ENCODE data around the gene NFIB.

GRCh38 chr9:14111696-14112095, 202.2 kb downstream of the NFIB start:
- no peak for TF ChIP-seq POLR2AphosphoS5 (IDR thresholded peaks at IDR 0.05; ENCODE audit: low read depth, low read length)
- TF ChIP-seq TAF1 (IDR thresholded peaks at IDR 0.05; ENCODE audit: low read depth, low read length): no peak
